ENCODE results near the gene FEM1B. TPM values are rescaled to one million over a fixed set of nuclear protein-coding genes. Genes with fewer than 3 reads are reported as not detected.
A peak's percentile ranks its signal among the peaks of the same experiment; 100 is the strongest.

The FEM1B gene
- total and polyA plus RNA-seq, 2 of the 8 experiments (the other 6 are each of a cell fraction or from before 2014, with no cell fraction given): 36.1 to 83.8 TPM

- Histone ChIP-seq H3K79me2 (ENCODE audit: control insufficient read depth in 1 of 2, insufficient read depth in 2 of 2, low read length in 2 of 2) (no peaks in the 10 kb centered on the region), H2BK120ac (replicated peaks; ENCODE audit: low read depth, low read length) (no peak overlapping the region), H4K91ac (replicated peaks; ENCODE audit: insufficient read length, low read length) (no peak overlapping the region), H3K27me3 (replicated peaks in 1 of 4; ENCODE audit: control insufficient read depth in 3 of 4, extremely low read depth in 1 of 4, insufficient read depth in 3 of 4, low read length in 3 of 4) (no peaks in the 10 kb centered on the region), H3K4me1 (replicated peaks in 1 of 4; ENCODE audit: control insufficient read depth in 3 of 4, insufficient read depth in 4 of 4, low read length in 3 of 4) (peaks cover 3 to 22% (median 11%) of the 10 kb centered on the region in 4 experiments; a peak in 3 of 7 replicates), H3K23me2 (ENCODE audit: low read depth, low read length) (no peaks in the 10 kb centered on the region; the same call in 1 of the 2 replicates), H3K18ac (ENCODE audit: extremely low read depth, low read length) (no peak overlapping the region), H3K9ac (replicated peaks in 1 of 4; ENCODE audit: extremely low read depth in 1 of 4, low read depth in 3 of 4, low read length in 3 of 4) (no peak overlapping the region), H4K5ac (ENCODE audit: insufficient read length, low read depth, low read length) (peak overlapping the region; percentile 67), H2AK5ac (ENCODE audit: low read depth, low read length) (no peak overlapping the region), H2BK12ac (ENCODE audit: low read depth, low read length) (no peak overlapping the region), H2BK5ac (ENCODE audit: low read depth, low read length) (no peak overlapping the region), H3K4me3 (ENCODE audit: extremely low read depth in 1 of 4, insufficient read depth in 2 of 4, low read depth in 3 of 4, low read length in 4 of 4) (peak overlapping the region in 1 of 4 experiments; percentile 39; a peak in 2 of 8 replicates), H3K4me2 (ENCODE audit: insufficient read depth in 1 of 2, low read depth in 2 of 2, low read length in 2 of 2) (peak overlapping the region in 1 of 2 experiments; percentile 42; a peak in 2 of 4 replicates), H2AFZ (ENCODE audit: low read length) (no peak overlapping the region), H3K23ac (ENCODE audit: insufficient read length) (no peak overlapping the region), H4K8ac (ENCODE audit: extremely low read depth, insufficient read depth, low read length) (no peak overlapping the region), H4K20me1 (replicated peaks in 1 of 2; ENCODE audit: control insufficient read depth in 1 of 2, insufficient read depth in 2 of 2, low read length in 2 of 2) (no peaks in the 10 kb centered on the region), H2BK15ac (ENCODE audit: low read length) (no peak overlapping the region), H3K79me1 (ENCODE audit: low read depth, low read length) (no peaks in the 10 kb centered on the region), H3K14ac (ENCODE audit: insufficient read length) (no peak overlapping the region), H3K4ac (replicated peaks; ENCODE audit: insufficient read length, low read depth, low read length) (no peak overlapping the region), H2BK20ac (ENCODE audit: low read length) (no peak overlapping the region), H3K27ac (ENCODE audit: low read depth, low read length) (no peak overlapping the region), H3K36me3 (ENCODE audit: control insufficient read depth in 2 of 4, insufficient read depth in 4 of 4, low read length in 3 of 4) (no peaks in the 10 kb centered on the region), H3K9me3 (ENCODE audit: insufficient read depth in 2 of 2, low read depth in 1 of 2, low read length in 1 of 2) (no peaks in the 10 kb centered on the region; a peak in 1 of 4 replicates), H3K56ac (replicated peaks; ENCODE audit: insufficient read length, low read depth, low read length) (no peak overlapping the region)
- ChIA-PET POLR2A (ENCODE audit: partially characterized antibody) (interaction anchor here (0.6 to 5.8 kb wide), 3 partner anchors 12 to 723 kb away, joined by 3 to 50 read pairs (median 4); partner anchors contain the start of genes CLN6 and FEM1B), CTCF (ENCODE audit: partially characterized antibody) (interaction anchor here (0.8 to 2.0 kb wide), 4 partner anchors 10 to 70 kb away, joined by 3 to 8 read pairs (median 5); no protein-coding TSS in a partner anchor)
- WGBS, 2 experiments (ENCODE audit: extremely low coverage in 1 of 2, insufficient coverage in 1 of 2, insufficient read length in 1 of 2, insufficient replicate concordance in 2 of 2, low coverage in 1 of 2, low lambda C conversion rate in 2 of 2, missing lambda C conversion rate in 1 of 2): 96% methylated on average over 4 of the region's 4 CpGs; no CpG with 5 or more reads in 1 of the 2 experiments
- DNase-seq (ENCODE audit: low read depth in 1 of 2, low spot score in 2 of 2) (no peak), FAIRE-seq (no peak)
- no peak for TF ChIP-seq CHD2 (IDR thresholded peaks at IDR 0.05; ENCODE audit: low read length)
- TF ChIP-seq KDM4A (IDR thresholded peaks at IDR 0.05; ENCODE audit: low read depth, low read length, severe bottlenecking): no peak
- no peak for TF ChIP-seq SIX5 (IDR thresholded peaks at IDR 0.05; ENCODE audit: low read depth, low read length)
- TF ChIP-seq GTF2F1 (IDR thresholded peaks at IDR 0.05; ENCODE audit: borderline replicate concordance, low read depth, low read length): no peak
- TF ChIP-seq TEAD4 (IDR thresholded peaks at IDR 0.05; ENCODE audit: low read depth, low read length): no peak
- no peak for TF ChIP-seq SUZ12 (IDR thresholded peaks at IDR 0.05; ENCODE audit: low read length)
- TF ChIP-seq YY1 (IDR thresholded peaks at IDR 0.05; ENCODE audit: low read depth, low read length): no peak
- TF ChIP-seq GABPA (IDR thresholded peaks at IDR 0.05; ENCODE audit: borderline replicate concordance, insufficient read depth, low read length): no peak
- no peak for TF ChIP-seq RAD21 (IDR thresholded peaks at IDR 0.05 in 1 of 2, conservative IDR thresholded peaks at IDR 0.05 in 1 of 2; ENCODE audit: low read depth in 2 of 2, low read length in 2 of 2)
These were observed 12.5 kb upstream of the FEM1B start for GRCh38 chr15:68265081-68265480.

Measured in H1 (cell line).